Osteoblast (primary cell): ENCODE measurements around the gene WNT1. TPM values are rescaled to one million over a fixed set of nuclear protein-coding genes. Genes with fewer than 3 reads are reported as not detected.

ENCODE experiments used
- DNase-seq: peaks from one replicate; pipeline ENCODE4 v3.0.0; 2011; ENCODE audit warnings: low spot score, mixed read lengths; ENCODE audit not compliant: insufficient read length; ENCODE audit errors: missing footprints
- H2AFZ ChIP-seq: 2 replicates; pipeline ENCODE4 v1.6.0; 2011; ENCODE audit warnings: mild to moderate bottlenecking, low read length
- H3K27ac ChIP-seq: 2 replicates; pipeline ENCODE4 v1.5.1; 2011; ENCODE audit warnings: mild to moderate bottlenecking, low read depth, low read length, moderate library complexity
- H3K27me3 ChIP-seq: 2 replicates; pipeline ENCODE4 v1.6.0; 2012; ENCODE audit warnings: mild to moderate bottlenecking, control low read depth, inconsistent platforms, low read length, moderate library complexity; ENCODE audit not compliant: insufficient read depth
- H3K36me3 ChIP-seq: 2 replicates; pipeline ENCODE4 v1.5.1; 2011; ENCODE audit warnings: mild to moderate bottlenecking, low read length, control low read depth, moderate library complexity; ENCODE audit not compliant: insufficient read depth
- H3K4me1 ChIP-seq: 2 replicates; pipeline ENCODE4 v1.5.1; 2011; ENCODE audit warnings: mild to moderate bottlenecking, low read length, control low read depth, moderate library complexity; ENCODE audit not compliant: insufficient read depth
- H3K4me2 ChIP-seq: 2 replicates; pipeline ENCODE4 v1.6.0; 2011; ENCODE audit warnings: mild to moderate bottlenecking, low read length; ENCODE audit not compliant: insufficient read depth
- H3K4me3 ChIP-seq: fragments of 200-600 bp; sonication (generic); 3 replicates; pipeline ENCODE4 v1.5.1; 2012; ENCODE audit warnings: mild to moderate bottlenecking, low read length, inconsistent platforms; ENCODE audit not compliant: insufficient read depth
- H3K79me2 ChIP-seq: 2 replicates; pipeline ENCODE4 v1.6.0; 2012; ENCODE audit warnings: mild to moderate bottlenecking, low read length, control low read depth, inconsistent platforms; ENCODE audit not compliant: insufficient read depth
- H3K9me3 ChIP-seq: 2 replicates; pipeline ENCODE4 v1.5.1; 2011; ENCODE audit warnings: low read depth, low read length, control low read depth
- H4K20me1 ChIP-seq: 2 replicates; pipeline ENCODE4 v1.6.0; 2012; ENCODE audit warnings: mild to moderate bottlenecking, low read length, control low read depth; ENCODE audit not compliant: insufficient read depth
- total RNA-seq: library from RNA; depleted of rRNA; stranded (reverse); fragments of >200 nt; gene quantifications from 2 replicates; pipeline ENCODE4 v1.2.3, GENCODE V29; 2012
- TF ChIP-seq, protein P1 (sequence below): IDR thresholded peaks from 2 replicates; pipeline ENCODE4 v1.5.1; 2011; ENCODE audit warnings: mild to moderate bottlenecking, low read depth, low read length, moderate library complexity; ENCODE audit errors: extremely low read depth

Gene WNT1
- total RNA-seq, 1 donor: not detected

DNA sequence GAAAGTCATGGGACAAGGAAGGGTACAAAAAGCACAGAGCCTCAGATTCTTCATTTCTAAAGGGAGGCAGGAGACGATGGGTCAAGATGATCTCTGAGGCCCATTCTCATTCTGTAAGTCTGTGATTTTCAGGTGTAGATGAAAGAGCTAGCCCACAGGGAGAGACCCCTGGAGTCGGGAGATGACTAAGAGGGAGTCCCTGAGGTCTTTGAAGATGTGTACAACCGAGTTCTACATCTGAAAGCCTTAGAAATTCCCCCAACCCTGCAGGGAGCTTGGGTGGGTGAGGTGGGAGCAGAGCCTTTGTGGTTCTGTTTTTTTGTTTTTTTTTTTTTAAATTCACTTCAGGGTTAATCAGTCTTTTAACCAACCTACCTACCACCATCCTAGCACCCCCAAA, 9.7 kb upstream of the WNT1 start:
- no peaks in the 10 kb centered on the region for H3K9me3 ChIP-seq
- no peaks in the 10 kb centered on the region for H3K79me2 ChIP-seq
- H4K20me1 ChIP-seq: peaks cover 4% of the 10 kb centered on the region
- no peaks in the 10 kb centered on the region for H3K36me3 ChIP-seq
- H2AFZ ChIP-seq: no peak overlapping the region
- H3K4me1 ChIP-seq: peaks cover 25% of the 10 kb centered on the region
- H3K27ac ChIP-seq: no peak overlapping the region
- no peak overlapping the region for H3K4me3 ChIP-seq
- H3K4me2 ChIP-seq: no peak overlapping the region
- DNase-seq: peak; percentile 36
- TF ChIP-seq, protein P1, sequence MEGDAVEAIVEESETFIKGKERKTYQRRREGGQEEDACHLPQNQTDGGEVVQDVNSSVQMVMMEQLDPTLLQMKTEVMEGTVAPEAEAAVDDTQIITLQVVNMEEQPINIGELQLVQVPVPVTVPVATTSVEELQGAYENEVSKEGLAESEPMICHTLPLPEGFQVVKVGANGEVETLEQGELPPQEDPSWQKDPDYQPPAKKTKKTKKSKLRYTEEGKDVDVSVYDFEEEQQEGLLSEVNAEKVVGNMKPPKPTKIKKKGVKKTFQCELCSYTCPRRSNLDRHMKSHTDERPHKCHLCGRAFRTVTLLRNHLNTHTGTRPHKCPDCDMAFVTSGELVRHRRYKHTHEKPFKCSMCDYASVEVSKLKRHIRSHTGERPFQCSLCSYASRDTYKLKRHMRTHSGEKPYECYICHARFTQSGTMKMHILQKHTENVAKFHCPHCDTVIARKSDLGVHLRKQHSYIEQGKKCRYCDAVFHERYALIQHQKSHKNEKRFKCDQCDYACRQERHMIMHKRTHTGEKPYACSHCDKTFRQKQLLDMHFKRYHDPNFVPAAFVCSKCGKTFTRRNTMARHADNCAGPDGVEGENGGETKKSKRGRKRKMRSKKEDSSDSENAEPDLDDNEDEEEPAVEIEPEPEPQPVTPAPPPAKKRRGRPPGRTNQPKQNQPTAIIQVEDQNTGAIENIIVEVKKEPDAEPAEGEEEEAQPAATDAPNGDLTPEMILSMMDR: no peak
- peaks cover 42% of the 10 kb centered on the region for H3K27me3 ChIP-seq

DNA sequence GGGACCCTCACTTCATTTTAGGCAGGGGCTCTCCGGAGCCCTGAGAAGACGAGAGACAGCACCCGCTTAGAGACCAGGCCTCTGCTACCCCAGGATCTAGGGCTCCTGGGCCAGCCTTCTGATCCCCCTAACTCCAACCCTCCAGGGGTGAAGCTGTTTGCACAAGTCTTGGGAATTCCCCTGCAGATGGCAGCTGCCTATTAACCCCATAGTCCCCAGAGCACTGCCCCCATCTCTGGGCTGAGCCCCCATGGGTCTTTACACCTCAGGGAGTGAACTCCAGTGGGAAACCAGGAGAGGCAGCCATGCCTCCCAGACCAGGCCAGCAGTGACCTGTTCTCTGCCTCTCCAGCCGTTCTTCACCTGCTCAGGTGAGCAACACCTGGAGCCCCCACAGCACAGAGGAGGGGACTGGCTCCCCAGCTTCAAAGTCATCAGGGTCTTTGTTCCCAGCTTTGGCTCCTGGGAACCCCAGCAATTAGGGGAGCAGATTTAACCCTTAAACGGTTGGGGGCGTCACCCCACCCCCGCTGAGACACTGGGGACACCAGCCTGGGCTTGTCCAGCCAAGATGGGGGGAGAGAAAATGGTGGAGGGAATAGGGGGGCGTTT, 8.9 kb upstream of the WNT1 start:
- Histone ChIP-seq H3K4me1 (peaks cover 33% of the 10 kb centered on the region), H3K79me2 (no peaks in the 10 kb centered on the region), H3K4me3 (no peak overlapping the region), H2AFZ (no peak overlapping the region), H3K27ac (no peak overlapping the region), H4K20me1 (peaks cover 4% of the 10 kb centered on the region), H3K9me3 (no peaks in the 10 kb centered on the region), H3K27me3 (peaks cover 42% of the 10 kb centered on the region), H3K4me2 (no peak overlapping the region), H3K36me3 (no peaks in the 10 kb centered on the region)
- TF ChIP-seq, protein P1: no peak
- peak; percentile 69 for DNase-seq

DNA sequence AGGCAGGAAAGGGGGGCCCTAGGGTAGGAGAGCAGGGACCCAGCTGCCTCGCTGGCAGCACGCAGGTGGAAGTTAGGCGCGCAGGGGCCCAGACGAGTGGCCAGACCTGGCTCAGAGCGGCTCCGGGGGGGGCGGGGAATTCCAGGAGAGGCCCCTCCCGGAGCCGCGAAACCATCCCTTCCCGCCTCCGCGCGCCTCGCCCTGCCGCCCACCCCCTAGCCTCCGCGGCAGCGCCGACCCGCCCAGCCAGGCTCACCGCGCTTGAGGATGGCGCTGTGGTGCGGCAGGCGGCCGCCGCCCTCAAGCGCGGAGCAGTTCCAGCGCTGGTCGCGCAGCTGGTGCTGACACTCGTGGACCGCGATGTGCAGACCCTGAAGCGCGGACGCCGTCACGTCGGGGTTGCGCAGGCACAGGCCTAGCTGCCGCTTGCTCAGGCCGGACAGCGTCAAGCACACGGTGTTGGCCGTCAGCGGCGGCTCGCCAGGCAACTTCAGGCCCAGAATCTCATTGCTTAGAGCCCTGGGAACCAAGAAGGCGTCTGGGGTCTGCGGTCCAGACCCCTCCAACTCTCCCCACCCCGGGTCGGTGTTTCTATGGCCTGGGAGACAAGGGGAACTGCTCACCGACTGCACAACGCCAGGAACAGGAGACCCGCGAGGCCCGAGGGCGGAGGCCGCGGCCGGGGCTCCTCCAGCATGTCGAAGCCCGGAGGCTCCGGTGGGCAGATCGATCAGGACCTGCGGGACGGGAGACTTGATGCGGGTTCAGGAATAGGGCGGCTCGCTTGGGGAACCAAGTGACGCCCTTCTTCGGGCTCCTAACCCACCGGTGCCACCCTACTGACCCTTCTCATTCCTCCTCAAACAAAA, 8.1 kb upstream of the WNT1 start:
- H3K79me2 ChIP-seq: no peaks in the 10 kb centered on the region
- peaks cover 4% of the 10 kb centered on the region for H4K20me1 ChIP-seq
- H3K4me3 ChIP-seq: no peak overlapping the region
- no peaks in the 10 kb centered on the region for H3K36me3 ChIP-seq
- H2AFZ ChIP-seq: no peak overlapping the region
- no peak overlapping the region for H3K27ac ChIP-seq
- no peaks in the 10 kb centered on the region for H3K9me3 ChIP-seq
- TF ChIP-seq, protein P1: no peak
- peaks cover 42% of the 10 kb centered on the region for H3K27me3 ChIP-seq
- peaks cover 39% of the 10 kb centered on the region for H3K4me1 ChIP-seq
- H3K4me2 ChIP-seq: no peak overlapping the region
- peak; percentile 85 for DNase-seq

DNA sequence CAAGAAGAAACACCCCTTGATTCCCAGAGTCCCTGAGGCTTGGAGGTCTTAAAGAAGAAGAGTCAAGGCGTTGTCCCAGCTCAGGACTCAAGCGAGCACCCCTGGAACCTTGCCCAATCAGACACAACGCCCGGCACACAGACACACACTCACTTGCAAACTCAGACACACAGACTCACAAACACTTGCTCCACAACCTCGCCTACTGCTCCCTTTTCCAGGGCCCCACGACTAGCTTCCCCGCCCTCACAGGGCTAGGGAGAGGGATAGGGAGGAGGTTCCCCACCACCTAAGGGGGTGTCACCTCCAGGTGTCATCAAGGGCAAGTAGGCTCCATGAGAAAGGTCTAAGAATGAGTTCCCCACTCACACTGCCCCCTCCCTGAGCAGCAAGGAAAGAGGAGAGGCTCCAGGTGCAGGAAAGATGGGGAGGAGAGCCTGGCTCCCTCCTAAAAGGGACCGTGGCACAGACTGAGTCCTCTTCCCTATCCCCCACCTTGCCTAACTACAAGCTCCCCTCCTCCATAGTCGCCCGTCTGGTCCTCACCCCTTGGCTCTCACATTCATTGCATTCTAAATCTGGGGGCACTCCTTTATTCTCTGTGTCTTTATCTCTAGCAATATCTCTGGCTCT, 7.3 kb upstream of the WNT1 start:
- H3K4me3 ChIP-seq: peak overlapping the region; percentile 59
- H3K79me2 ChIP-seq: no peaks in the 10 kb centered on the region
- H3K4me2 ChIP-seq: peak overlapping the region; percentile 73
- TF ChIP-seq, protein P1: no peak
- H3K9me3 ChIP-seq: no peaks in the 10 kb centered on the region
- H3K27ac ChIP-seq: no peak overlapping the region
- H3K27me3 ChIP-seq: peaks cover 40% of the 10 kb centered on the region
- peak; percentile 85 for DNase-seq
- peaks cover 4% of the 10 kb centered on the region for H4K20me1 ChIP-seq
- H3K4me1 ChIP-seq: peaks cover 36% of the 10 kb centered on the region
- no peak overlapping the region for H2AFZ ChIP-seq
- H3K36me3 ChIP-seq: no peaks in the 10 kb centered on the region
